ENCODE data around the gene PRXL2B.
"Not testable (repeated sequence)": the region's sequence is repeated elsewhere in the genome, so short reads cannot be mapped to it uniquely, and the experiment has no call there.

- TF ChIP-seq, protein P1, sequence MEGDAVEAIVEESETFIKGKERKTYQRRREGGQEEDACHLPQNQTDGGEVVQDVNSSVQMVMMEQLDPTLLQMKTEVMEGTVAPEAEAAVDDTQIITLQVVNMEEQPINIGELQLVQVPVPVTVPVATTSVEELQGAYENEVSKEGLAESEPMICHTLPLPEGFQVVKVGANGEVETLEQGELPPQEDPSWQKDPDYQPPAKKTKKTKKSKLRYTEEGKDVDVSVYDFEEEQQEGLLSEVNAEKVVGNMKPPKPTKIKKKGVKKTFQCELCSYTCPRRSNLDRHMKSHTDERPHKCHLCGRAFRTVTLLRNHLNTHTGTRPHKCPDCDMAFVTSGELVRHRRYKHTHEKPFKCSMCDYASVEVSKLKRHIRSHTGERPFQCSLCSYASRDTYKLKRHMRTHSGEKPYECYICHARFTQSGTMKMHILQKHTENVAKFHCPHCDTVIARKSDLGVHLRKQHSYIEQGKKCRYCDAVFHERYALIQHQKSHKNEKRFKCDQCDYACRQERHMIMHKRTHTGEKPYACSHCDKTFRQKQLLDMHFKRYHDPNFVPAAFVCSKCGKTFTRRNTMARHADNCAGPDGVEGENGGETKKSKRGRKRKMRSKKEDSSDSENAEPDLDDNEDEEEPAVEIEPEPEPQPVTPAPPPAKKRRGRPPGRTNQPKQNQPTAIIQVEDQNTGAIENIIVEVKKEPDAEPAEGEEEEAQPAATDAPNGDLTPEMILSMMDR (IDR thresholded peaks at IDR 0.05): not testable (repeated sequence)
- not testable (repeated sequence) for TF ChIP-seq POLR2A (IDR thresholded peaks at IDR 0.05)
Observed at GRCh38 chr1:2568187-2568816, 18.3 kb upstream of the PRXL2B start.
